Mammary epithelial cell (primary cell): ENCODE data around the gene PLA2R1.

Experiments
- CTCF ChIP-seq, 2 donors: IDR thresholded peaks in 1 of 2; conservative IDR thresholded peaks in 1 of 2; 2 replicates each; pipeline ENCODE4 v1.5.1; 2011 to 2012; ENCODE audit warnings: inconsistent platforms in 2 of 2, low read length in 2 of 2, mild to moderate bottlenecking in 2 of 2, control low read depth in 1 of 2, low read depth in 1 of 2; ENCODE audit not compliant: insufficient read depth in 1 of 2; ENCODE audit errors: extremely low read depth in 1 of 2
- EZH2 ChIP-seq: IDR thresholded peaks from 2 replicates; pipeline ENCODE4 v1.6.1; 2012; ENCODE audit warnings: low read length, inconsistent platforms, borderline replicate concordance

- TF ChIP-seq EZH2 (no peak), CTCF (conservative IDR thresholded peaks at IDR 0.05 in 1 of 2, IDR thresholded peaks at IDR 0.05 in 1 of 2; ENCODE audit: extremely low read depth in 1 of 2, insufficient read depth in 1 of 2, low read depth in 1 of 2, low read length in 2 of 2) (no peak)
These were observed 164.0 kb downstream of the PLA2R1 start for GRCh38 chr2:159898441-159898840.
